ENCODE measurements around the gene MAN2B2. TPM values are rescaled to one million over a fixed set of nuclear protein-coding genes. Genes with fewer than 3 reads are reported as not detected.

Gene MAN2B2
- total RNA-seq, 1 donor from 2014 or later, result 44.1 TPM

DNA sequence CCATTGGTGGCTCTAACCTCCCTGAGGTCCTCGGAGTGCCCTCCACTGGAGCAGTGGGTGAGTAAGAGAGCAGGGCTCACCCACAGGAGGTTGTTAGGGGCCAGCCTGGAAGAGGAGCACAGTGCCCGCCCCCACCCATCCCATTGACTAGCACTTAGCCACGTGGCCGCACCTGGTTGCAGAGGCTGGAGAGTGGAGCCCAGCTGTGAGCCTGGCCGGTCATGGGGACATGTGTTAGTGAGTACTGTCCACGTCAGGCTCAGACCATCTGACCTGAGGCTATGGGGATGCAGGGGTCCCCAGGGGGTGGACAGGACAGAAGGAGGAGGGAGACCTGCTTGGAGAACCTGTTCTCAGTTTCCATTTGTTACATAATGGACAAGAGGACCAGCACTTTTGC is 1.4 kb upstream of the MAN2B2 start:
- no peak overlapping the region for H3K27ac Mint-ChIP-seq (ENCODE audit: unreplicated experiment)
- H3K4me1 Mint-ChIP-seq (ENCODE audit: low read depth), result peaks cover 15% of the 10 kb centered on the region
- TF ChIP-seq, protein P1, sequence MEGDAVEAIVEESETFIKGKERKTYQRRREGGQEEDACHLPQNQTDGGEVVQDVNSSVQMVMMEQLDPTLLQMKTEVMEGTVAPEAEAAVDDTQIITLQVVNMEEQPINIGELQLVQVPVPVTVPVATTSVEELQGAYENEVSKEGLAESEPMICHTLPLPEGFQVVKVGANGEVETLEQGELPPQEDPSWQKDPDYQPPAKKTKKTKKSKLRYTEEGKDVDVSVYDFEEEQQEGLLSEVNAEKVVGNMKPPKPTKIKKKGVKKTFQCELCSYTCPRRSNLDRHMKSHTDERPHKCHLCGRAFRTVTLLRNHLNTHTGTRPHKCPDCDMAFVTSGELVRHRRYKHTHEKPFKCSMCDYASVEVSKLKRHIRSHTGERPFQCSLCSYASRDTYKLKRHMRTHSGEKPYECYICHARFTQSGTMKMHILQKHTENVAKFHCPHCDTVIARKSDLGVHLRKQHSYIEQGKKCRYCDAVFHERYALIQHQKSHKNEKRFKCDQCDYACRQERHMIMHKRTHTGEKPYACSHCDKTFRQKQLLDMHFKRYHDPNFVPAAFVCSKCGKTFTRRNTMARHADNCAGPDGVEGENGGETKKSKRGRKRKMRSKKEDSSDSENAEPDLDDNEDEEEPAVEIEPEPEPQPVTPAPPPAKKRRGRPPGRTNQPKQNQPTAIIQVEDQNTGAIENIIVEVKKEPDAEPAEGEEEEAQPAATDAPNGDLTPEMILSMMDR (IDR thresholded peaks at IDR 0.05), result no peak
- no peak for DNase-seq (ENCODE audit: low spot score)
- H3K27me3 Mint-ChIP-seq (ENCODE audit: low read depth), result peaks cover 11% of the 10 kb centered on the region
- H3K9me3 Mint-ChIP-seq (ENCODE audit: low read depth), result peaks cover 11% of the 10 kb centered on the region
- H3K4me3 Mint-ChIP-seq (ENCODE audit: unreplicated experiment), result no peak overlapping the region
- H3K36me3 Mint-ChIP-seq (ENCODE audit: low read depth), result peaks cover 2% of the 10 kb centered on the region

DNA sequence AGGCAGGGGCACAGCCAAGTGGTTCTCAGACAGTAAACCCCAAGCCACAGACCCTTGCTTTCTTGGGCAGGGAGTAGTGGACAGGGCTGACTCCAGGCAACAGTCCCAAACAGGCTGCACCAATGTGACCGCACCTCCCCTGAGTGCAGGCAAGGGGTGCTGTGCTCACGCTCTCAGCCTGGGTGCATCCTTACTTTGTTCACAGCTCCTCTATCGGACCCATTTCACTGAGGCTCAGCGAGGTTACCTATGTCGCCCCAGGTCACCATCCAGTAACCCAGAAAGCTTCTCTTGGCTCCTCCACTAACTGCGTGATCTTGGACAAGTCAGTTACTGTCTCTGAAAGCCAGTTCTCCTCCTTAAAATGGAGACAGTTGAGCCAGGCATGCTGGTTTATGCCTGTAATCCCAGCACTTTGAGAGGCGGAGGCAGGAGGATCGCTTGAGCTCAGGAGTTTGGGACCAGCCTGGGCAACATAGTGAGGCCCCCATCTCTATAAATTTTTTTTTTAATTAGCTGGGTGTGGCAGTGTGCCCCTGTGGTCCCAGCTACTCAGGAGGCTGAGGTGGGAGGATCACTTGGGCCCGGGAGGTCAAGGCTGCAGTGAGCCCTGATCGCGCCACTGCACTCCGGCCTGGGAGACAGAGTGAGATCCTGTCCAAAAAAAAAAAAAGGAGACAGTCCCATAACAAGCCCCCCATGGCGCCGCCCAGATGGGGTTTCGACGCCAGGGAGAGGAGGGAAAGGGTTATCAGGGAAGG is 823 bp upstream of the MAN2B2 start:
- H3K27me3 Mint-ChIP-seq (ENCODE audit: low read depth), result peaks cover 8% of the 10 kb centered on the region
- TF ChIP-seq, protein P1 (IDR thresholded peaks at IDR 0.05), result no peak
- H3K4me1 Mint-ChIP-seq (ENCODE audit: low read depth), result peaks cover 10% of the 10 kb centered on the region
- no peaks in the 10 kb centered on the region for H3K36me3 Mint-ChIP-seq (ENCODE audit: low read depth)
- peaks cover 8% of the 10 kb centered on the region for H3K9me3 Mint-ChIP-seq (ENCODE audit: low read depth)
- DNase-seq (ENCODE audit: low spot score), result no peak
- peak overlapping the region; percentile 36 for H3K27ac Mint-ChIP-seq (ENCODE audit: unreplicated experiment)
- H3K4me3 Mint-ChIP-seq (ENCODE audit: unreplicated experiment), result peak overlapping the region; percentile 83

DNA sequence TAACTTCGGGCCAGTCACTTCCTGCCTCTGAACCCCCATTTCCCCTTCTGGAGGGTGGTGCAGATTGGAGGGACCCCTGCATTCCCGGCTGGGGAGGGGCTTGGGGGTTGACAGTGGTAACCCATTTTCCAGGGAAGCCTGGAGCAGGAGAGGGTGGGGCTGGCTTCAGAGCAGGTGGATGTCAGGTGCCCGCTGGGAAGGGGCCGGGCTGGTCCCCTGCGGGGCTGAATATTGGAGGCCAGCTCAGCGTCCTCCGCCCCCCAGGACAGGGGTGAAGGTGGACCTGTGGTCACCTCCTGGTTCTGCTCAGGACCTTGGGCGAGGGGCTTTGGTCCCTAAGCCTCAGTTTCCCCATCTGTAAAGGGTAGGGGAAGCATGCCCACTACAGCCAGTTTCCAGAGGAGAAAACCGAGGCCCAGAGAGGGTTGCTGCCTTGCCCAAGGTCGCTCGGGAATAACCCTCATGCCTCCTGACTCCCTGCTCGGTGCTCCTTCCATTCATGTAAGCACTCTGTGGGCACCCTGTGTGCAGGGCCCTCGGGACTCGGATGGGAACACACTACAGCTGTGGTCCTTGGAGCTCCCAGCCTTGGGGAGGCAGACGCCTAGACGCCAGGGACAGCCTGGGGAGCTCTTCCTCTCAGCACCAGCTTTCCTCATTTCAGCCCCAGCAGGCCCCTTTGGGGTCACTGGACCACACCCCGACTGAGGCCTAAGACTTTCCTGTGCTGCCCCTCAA is 683 bp downstream of the MAN2B2 start:
- Mint-ChIP-seq H3K27me3 (ENCODE audit: low read depth) (peaks cover 8% of the 10 kb centered on the region), H3K27ac (ENCODE audit: unreplicated experiment) (no peak overlapping the region), H3K4me3 (ENCODE audit: unreplicated experiment) (peak overlapping the region; percentile 67), H3K36me3 (ENCODE audit: low read depth) (peaks cover 14% of the 10 kb centered on the region), H3K4me1 (ENCODE audit: low read depth) (peaks cover 10% of the 10 kb centered on the region), H3K9me3 (ENCODE audit: low read depth) (peaks cover 8% of the 10 kb centered on the region)
- DNase-seq (ENCODE audit: low spot score), result no peak
- TF ChIP-seq, protein P1 (IDR thresholded peaks at IDR 0.05), result no peak

DNA sequence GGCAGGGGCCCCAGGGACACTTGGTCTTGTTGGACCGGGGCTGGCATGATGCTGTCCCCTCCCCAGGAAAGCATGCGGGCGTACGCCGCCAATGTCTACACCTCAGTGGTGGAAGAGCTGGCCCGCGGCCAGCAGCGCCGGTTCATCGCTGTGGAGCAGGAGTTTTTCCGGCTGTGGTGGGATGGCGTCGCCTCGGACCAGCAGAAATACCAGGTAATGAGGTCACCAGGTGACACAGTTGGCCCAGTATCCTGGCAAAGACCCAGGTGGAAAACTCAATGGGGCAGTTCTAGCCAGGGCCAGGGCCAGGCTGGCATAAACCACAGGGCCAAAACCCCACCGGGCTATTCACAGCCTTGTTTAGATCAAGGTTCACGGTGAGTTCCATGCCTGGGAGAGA is 1.5 kb downstream of the MAN2B2 start:
- Mint-ChIP-seq H3K9me3 (ENCODE audit: low read depth) (peaks cover 2% of the 10 kb centered on the region), H3K27ac (ENCODE audit: unreplicated experiment) (no peak overlapping the region), H3K36me3 (ENCODE audit: low read depth) (peaks cover 16% of the 10 kb centered on the region), H3K27me3 (ENCODE audit: low read depth) (peaks cover 6% of the 10 kb centered on the region), H3K4me1 (ENCODE audit: low read depth) (peaks cover 10% of the 10 kb centered on the region), H3K4me3 (ENCODE audit: unreplicated experiment) (no peak overlapping the region)
- TF ChIP-seq, protein P1 (IDR thresholded peaks at IDR 0.05), result no peak
- DNase-seq (ENCODE audit: low spot score), result no peak

DNA sequence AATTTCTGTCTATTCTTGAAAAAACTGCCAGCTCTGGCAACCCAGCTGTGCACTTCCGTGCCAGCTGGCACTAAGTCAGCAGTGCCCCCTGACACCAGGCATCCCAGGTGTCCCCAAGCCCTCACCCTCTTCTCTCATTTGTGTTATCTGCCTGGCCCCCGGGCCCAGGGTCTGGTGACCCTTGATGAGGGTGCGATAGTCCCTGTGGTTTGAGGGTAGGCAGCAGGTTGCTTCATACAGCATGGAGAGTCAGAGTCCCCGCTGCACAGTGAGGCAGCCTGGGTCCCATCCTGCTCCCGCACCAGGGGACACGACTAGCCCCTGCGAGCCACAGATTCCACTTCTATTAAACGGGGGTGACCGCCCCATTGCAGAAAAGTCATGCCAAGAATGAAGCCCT is 1.9 kb downstream of the MAN2B2 start:
- Mint-ChIP-seq H3K27ac (ENCODE audit: unreplicated experiment) (no peak overlapping the region), H3K9me3 (ENCODE audit: low read depth) (no peaks in the 10 kb centered on the region), H3K4me3 (ENCODE audit: unreplicated experiment) (no peak overlapping the region), H3K27me3 (ENCODE audit: low read depth) (peaks cover 3% of the 10 kb centered on the region), H3K4me1 (ENCODE audit: low read depth) (peaks cover 10% of the 10 kb centered on the region), H3K36me3 (ENCODE audit: low read depth) (peaks cover 16% of the 10 kb centered on the region)
- TF ChIP-seq, protein P1 (IDR thresholded peaks at IDR 0.05), result no peak
- DNase-seq (ENCODE audit: low spot score), result no peak

All from chondrocyte (in vitro differentiated cells).